ENCODE measurements around the gene GNAI1.

GNAI1 gene

DNA sequence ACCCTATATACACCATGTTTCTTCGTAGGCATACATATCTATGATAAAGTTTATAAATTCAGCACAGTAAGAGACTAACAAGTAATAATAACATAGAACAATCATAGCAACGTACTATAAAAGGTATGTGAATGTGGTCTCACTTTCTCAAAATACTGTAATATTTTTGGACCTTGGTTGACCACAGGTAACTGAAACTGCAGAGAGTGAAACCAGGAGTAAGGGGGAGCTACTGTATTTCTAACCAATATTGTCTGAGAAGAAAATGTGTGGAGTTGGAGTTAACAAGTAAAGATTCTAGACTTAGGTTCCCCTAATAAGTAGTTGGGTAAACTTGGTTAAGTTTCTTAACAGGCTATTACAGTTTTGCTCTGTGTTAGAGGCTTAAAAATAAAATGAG is 72.1 kb downstream of the GNAI1 start:
- TF ChIP-seq, protein P1, sequence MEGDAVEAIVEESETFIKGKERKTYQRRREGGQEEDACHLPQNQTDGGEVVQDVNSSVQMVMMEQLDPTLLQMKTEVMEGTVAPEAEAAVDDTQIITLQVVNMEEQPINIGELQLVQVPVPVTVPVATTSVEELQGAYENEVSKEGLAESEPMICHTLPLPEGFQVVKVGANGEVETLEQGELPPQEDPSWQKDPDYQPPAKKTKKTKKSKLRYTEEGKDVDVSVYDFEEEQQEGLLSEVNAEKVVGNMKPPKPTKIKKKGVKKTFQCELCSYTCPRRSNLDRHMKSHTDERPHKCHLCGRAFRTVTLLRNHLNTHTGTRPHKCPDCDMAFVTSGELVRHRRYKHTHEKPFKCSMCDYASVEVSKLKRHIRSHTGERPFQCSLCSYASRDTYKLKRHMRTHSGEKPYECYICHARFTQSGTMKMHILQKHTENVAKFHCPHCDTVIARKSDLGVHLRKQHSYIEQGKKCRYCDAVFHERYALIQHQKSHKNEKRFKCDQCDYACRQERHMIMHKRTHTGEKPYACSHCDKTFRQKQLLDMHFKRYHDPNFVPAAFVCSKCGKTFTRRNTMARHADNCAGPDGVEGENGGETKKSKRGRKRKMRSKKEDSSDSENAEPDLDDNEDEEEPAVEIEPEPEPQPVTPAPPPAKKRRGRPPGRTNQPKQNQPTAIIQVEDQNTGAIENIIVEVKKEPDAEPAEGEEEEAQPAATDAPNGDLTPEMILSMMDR (IDR thresholded peaks at IDR 0.05) = no peak
- DNase-seq (ENCODE audit: low spot score) = no peak
- no peak overlapping the region for H3K27ac ChIP-seq
- no peak overlapping the region for H3K4me3 ChIP-seq

DNA sequence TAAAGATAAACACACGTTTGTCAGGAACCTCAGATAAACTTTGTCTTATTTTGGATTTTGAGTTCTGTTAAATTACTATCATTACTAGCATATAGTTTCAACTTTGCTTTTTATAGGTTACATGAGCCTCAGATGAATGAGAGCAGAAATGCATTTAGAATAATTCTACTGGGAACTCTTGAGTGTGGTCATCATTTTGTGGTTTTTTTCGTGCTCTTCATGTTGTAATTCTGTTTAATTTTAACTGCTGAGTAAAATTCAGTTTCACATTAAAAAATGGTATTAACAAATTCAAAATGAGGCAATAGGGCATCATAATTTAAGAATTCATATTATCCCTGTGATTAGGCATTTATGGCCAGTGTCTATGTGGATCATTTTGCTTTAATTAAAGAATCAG is 72.9 kb downstream of the GNAI1 start:
- no peak overlapping the region for H3K4me3 ChIP-seq
- no peak for DNase-seq (ENCODE audit: low spot score)
- TF ChIP-seq, protein P1 (IDR thresholded peaks at IDR 0.05) = no peak
- H3K27ac ChIP-seq = no peak overlapping the region

DNA sequence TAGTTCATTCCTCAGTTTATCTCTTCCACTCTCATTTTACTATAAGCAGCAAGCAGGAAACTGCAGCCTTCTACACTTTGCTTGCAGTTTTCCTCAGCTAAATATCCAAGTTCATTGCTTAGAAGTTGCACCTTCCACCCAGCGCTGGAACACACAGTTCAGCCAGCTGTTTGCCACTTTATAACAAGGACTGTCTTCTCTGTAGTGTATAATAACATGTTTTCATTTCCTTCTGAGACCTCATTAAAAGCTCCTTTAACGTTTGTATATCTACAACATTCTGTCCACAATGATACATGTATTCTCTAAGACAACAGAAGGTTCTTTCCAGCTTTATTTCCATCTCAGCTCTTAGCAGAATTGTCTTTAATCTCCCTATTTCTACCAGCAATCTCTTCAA is 74.1 kb downstream of the GNAI1 start:
- TF ChIP-seq, protein P1 (IDR thresholded peaks at IDR 0.05) = no peak
- DNase-seq (ENCODE audit: low spot score) = no peak
- H3K27ac ChIP-seq = no peak overlapping the region
- H3K4me3 ChIP-seq = no peak overlapping the region

DNA sequence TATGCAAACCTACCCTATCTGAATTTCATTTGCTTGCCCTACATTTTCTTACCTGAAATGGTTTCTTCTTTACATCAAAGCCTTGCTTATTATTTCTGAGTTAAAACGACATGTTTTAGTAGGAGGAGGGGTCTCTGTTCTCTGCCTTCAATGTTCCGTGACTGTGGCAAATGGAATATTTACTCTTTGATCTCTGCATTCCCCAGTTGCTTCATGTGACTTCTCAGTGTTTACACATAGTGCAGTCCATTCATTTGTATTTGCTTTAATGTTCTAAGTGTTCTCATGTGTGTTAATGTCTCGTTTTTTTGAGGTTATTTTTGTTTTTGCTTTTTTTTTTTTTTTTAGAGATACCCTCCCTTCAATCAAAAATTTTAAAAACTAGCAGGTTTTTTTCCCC is 75.8 kb downstream of the GNAI1 start:
- TF ChIP-seq, protein P1 (IDR thresholded peaks at IDR 0.05) = no peak
- H3K4me3 ChIP-seq = no peak overlapping the region
- no peak for DNase-seq (ENCODE audit: low spot score)
- H3K27ac ChIP-seq = no peak overlapping the region

DNA sequence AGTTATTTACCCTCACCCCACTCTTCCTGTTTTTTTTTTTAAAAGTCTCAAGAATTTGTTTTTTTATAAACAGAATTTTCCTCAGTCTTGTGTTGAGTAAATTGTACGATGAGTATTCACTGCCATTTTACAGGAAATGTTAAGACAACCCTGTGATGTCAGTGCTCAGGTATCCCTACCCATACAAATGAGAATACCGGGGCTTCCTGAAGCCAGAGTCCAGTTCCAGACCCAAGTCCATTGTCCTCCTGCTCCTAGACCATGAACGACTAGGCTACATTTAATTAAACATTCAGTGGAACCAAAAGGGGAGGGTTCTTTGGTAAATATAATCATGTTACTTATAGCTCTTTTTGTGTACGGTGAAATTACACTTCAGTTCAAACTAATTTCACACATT is 79.2 kb downstream of the GNAI1 start:
- no peak for DNase-seq (ENCODE audit: low spot score)
- TF ChIP-seq, protein P1 (IDR thresholded peaks at IDR 0.05) = no peak
- Histone ChIP-seq H3K4me3 (no peak overlapping the region), H3K27ac (no peak overlapping the region)

DNA sequence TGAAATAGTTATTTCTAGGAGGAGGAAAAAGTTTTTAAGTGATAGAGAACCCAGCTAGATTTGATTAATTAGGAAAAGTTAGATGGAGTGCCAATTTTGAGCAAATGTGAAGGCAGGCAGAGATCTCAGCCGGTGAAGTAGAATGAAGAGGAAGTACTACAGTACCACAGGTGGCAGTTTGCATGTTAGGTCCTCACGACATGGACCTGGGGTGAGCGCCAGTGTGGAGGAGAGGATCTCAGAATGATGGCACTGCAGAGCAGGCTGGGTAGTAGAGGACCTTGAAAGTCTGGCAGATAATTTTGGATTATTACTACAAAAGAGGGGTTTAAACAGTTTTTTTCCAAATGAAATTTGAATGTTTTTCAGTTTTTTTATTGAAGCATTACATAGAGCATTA is 81.1 kb downstream of the GNAI1 start:
- Histone ChIP-seq H3K4me3 (no peak overlapping the region), H3K27ac (no peak overlapping the region)
- DNase-seq (ENCODE audit: low spot score) = no peak
- TF ChIP-seq, protein P1 (IDR thresholded peaks at IDR 0.05) = no peak

DNA sequence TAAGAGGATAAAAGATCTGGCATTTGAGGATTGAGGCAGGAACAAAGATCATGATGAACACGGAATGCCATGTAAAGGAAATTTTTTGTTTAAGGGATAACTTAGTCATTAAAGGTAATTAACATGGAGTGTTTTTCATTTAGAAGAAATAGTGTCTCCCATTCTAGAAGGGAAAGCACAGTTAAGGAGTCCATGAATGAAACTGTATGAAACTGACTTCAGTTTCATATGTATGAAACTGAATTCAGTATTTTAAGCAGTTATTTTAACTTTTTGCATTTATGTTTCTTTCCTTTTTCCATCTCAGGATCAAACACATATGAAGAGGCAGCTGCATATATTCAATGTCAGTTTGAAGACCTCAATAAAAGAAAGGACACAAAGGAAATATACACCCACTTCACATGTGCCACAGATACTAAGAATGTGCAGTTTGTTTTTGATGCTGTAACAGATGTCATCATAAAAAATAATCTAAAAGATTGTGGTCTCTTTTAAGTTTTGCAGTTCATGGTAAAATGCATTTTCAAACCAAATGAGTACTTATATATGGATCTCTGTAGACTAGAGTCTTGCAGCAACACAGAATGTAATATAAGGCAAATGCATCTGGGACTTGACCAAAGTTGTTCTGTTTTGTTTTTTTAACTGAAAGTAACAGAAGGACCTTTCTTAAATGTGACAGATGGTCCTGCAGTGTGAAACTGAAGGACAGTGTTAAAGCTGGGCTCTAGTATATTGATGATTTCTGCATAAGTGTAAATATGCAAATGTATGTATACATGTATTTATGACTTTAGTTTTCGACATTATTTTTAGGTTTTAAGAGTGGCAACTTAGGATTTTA is 82.6 kb downstream of the GNAI1 start:
- no peak for DNase-seq (ENCODE audit: low spot score)
- TF ChIP-seq, protein P1 (IDR thresholded peaks at IDR 0.05) = no peak
- Histone ChIP-seq H3K4me3 (no peak overlapping the region), H3K27ac (no peak overlapping the region)
